CD14-positive monocyte (primary cell): Measurements from ENCODE around the gene PALM. TPM values are rescaled to one million over a fixed set of nuclear protein-coding genes. Genes with fewer than 3 reads are reported as not detected.

Experiments used
- DNase-seq, 3 donors: peaks; one replicate each; pipeline ENCODE4 v3.0.0-alpha.2; 2011 to 2022
- H2AFZ ChIP-seq: 2 replicates; pipeline ENCODE4 v1.6.0; 2012; ENCODE audit warnings: mild to moderate bottlenecking, low read depth, low read length, inconsistent platforms; ENCODE audit not compliant: insufficient read depth, poor library complexity, severe bottlenecking
- H3K27ac ChIP-seq, 2 donors: 1 replicate in 1 of 2; 2 replicates in 1 of 2; pipeline ENCODE4 v1.5.1; 2012 to 2013; ENCODE audit warnings: low read length in 2 of 2, control low read depth in 1 of 2, inconsistent platforms in 1 of 2, low read depth in 1 of 2, mild to moderate bottlenecking in 1 of 2
- H3K27me3 ChIP-seq, 2 donors: one replicate each; pipeline versions ENCODE4 v1.6.0 to v1.6.1; 2011 to 2013; ENCODE audit warnings: low read length in 2 of 2; ENCODE audit not compliant: control insufficient read depth in 2 of 2, insufficient read depth in 2 of 2
- H3K36me3 ChIP-seq, 2 donors: replicated peaks in 1 of 2; 1 replicate in 1 of 2; 2 replicates in 1 of 2; pipeline versions ENCODE4 v1.5.1 to v1.6.1; 2012 to 2013; ENCODE audit warnings: low read length in 2 of 2, control low read depth in 1 of 2, inconsistent platforms in 1 of 2, mild to moderate bottlenecking in 1 of 2; ENCODE audit not compliant: insufficient read depth in 2 of 2, control insufficient read depth in 1 of 2
- H3K4me1 ChIP-seq, 2 donors: 1 replicate in 1 of 2; 2 replicates in 1 of 2; pipeline versions ENCODE4 v1.5.1 to v1.6.1; 2012 to 2013; ENCODE audit warnings: low read length in 2 of 2, control low read depth in 1 of 2, inconsistent platforms in 1 of 2, mild to moderate bottlenecking in 1 of 2, moderate library complexity in 1 of 2; ENCODE audit not compliant: insufficient read depth in 2 of 2, control insufficient read depth in 1 of 2
- H3K4me2 ChIP-seq: replicated peaks from 2 replicates; pipeline ENCODE3; 2012; ENCODE audit warnings: low read length, moderate library complexity, mild to moderate bottlenecking; ENCODE audit not compliant: poor library complexity, severe bottlenecking; ENCODE audit errors: extremely low read depth
- H3K4me3 ChIP-seq, 3 experiments: fragments of 200-600 bp in 1 of 3; sonication (generic) in 1 of 3; replicated peaks in 1 of 3; 1 replicate in 2 of 3; 2 replicates in 1 of 3; pipeline ENCODE4 v1.5.1; 2011 to 2013; ENCODE audit warnings: low read length in 3 of 3, mild to moderate bottlenecking in 3 of 3, control low read depth in 2 of 3, low read depth in 2 of 3, inconsistent platforms in 1 of 3, moderate library complexity in 1 of 3
- H3K79me2 ChIP-seq: 2 replicates; pipeline ENCODE4 v1.6.0; 2012; ENCODE audit warnings: mild to moderate bottlenecking, control low read depth, inconsistent platforms, low read length, moderate library complexity; ENCODE audit not compliant: insufficient read depth
- H3K9ac ChIP-seq: 2 replicates; pipeline ENCODE4 v1.6.0; 2017; ENCODE audit warnings: low read length, mild to moderate bottlenecking; ENCODE audit not compliant: insufficient read depth, poor library complexity, severe bottlenecking
- H3K9me3 ChIP-seq, 2 donors: replicated peaks in 1 of 2; 1 replicate in 1 of 2; 2 replicates in 1 of 2; pipeline versions ENCODE4 v1.5.1 to v1.6.1; 2012 to 2013; ENCODE audit warnings: low read length in 2 of 2, control low read depth in 1 of 2; ENCODE audit not compliant: control insufficient read depth in 1 of 2, insufficient read depth in 1 of 2
- H4K20me1 ChIP-seq: 2 replicates; pipeline ENCODE4 v1.6.0; 2012; ENCODE audit warnings: mild to moderate bottlenecking, low read length, control low read depth, moderate library complexity; ENCODE audit not compliant: insufficient read depth
- H3K27ac Mint-ChIP-seq, 7 donors: one replicate each; pipeline ENCODE4 v1.8.0; 2020; ENCODE audit warnings: mild to moderate bottlenecking in 7 of 7, mixed read lengths in 7 of 7, moderate library complexity in 6 of 7, inconsistent platforms in 2 of 7
- H3K27me3 Mint-ChIP-seq, 3 donors: one replicate each; pipeline ENCODE4 v1.8.0; 2021 to 2022; ENCODE audit warnings: low read depth in 3 of 3, mild to moderate bottlenecking in 3 of 3, mixed read lengths in 3 of 3, moderate library complexity in 3 of 3, inconsistent platforms in 1 of 3
- H3K36me3 Mint-ChIP-seq, 2 donors: one replicate each; pipeline ENCODE4 v1.8.0; 2020; ENCODE audit warnings: mixed read lengths in 2 of 2, inconsistent platforms in 1 of 2, mild to moderate bottlenecking in 1 of 2
- H3K4me1 Mint-ChIP-seq: one replicate; pipeline ENCODE4 v1.8.0; 2020; ENCODE audit warnings: mild to moderate bottlenecking, mixed read lengths
- H3K4me3 Mint-ChIP-seq, 2 donors: one replicate each; pipeline ENCODE4 v1.8.0; 2020; ENCODE audit warnings: mild to moderate bottlenecking in 2 of 2, mixed read lengths in 2 of 2, moderate library complexity in 1 of 2
- H3K9me3 Mint-ChIP-seq, 7 donors: one replicate each; pipeline ENCODE4 v1.8.0; 2020 to 2022; ENCODE audit warnings: mixed read lengths in 7 of 7, mild to moderate bottlenecking in 6 of 7, moderate library complexity in 6 of 7, inconsistent platforms in 2 of 7
- CTCF ChIP-seq: fragments of 200-600 bp; IDR thresholded peaks from one replicate; pipeline ENCODE4 v1.8.0; 2022; ENCODE audit warnings: antibody characterized with exemption, mild to moderate bottlenecking
- WGBS: methylation state at CpG from one replicate; pipeline ENCODE4 v1.1.5; 2013; ENCODE audit warnings: missing lambda C conversion rate; ENCODE audit not compliant: insufficient coverage; 5-methylcytosine and 5-hydroxymethylcytosine counted together
- intact Hi-C, 2 donors: fragments of 100-400 bp; cut with micrococcal nuclease; formaldehyde crosslinking; loops; one replicate each; pipeline versions ENCODE4 v1.15.0 to v1.15.1; 2023
- polyA plus RNA-seq, 3 donors: library from polyadenylated mRNA; depleted of rRNA in 1 of 3; unstranded in 2 of 3; stranded (reverse) in 1 of 3; fragments of 300-500 nt in 2 of 3; fragments of >200 nt in 1 of 3; fragmentation: Illumina TruSeq in 2 of 3; gene quantifications; 1 replicate in 2 of 3; 2 replicates in 1 of 3; pipeline ENCODE4 v1.2.3, GENCODE V29; 2012 to 2021

PALM gene
- polyA plus RNA-seq, 3 donors, result 0.23 TPM; not detected in 2

- Histone ChIP-seq H3K4me1 (no peaks in the 10 kb centered on the region), H3K4me3 (no peak overlapping the region), H2AFZ (no peak overlapping the region), H4K20me1 (no peaks in the 10 kb centered on the region), H3K4me2 (no peak overlapping the region), H3K36me3 (no peaks in the 10 kb centered on the region), H3K9me3 (no peaks in the 10 kb centered on the region), H3K9ac (no peak overlapping the region), H3K79me2 (no peaks in the 10 kb centered on the region), H3K27ac (no peak overlapping the region), H3K27me3 (no peaks in the 10 kb centered on the region)
- H3K36me3 Mint-ChIP-seq, result no peaks in the 10 kb centered on the region
- H3K27me3 Mint-ChIP-seq, result peaks cover 0 to 1% (median 0%) of the 10 kb centered on the region in 3 donors
- no peak for TF ChIP-seq CTCF
- no peak overlapping the region for H3K4me3 Mint-ChIP-seq
- peaks cover 0 to 6% (median 0%) of the 10 kb centered on the region in 7 donors for H3K9me3 Mint-ChIP-seq
- DNase-seq, result no peak
- H3K27ac Mint-ChIP-seq, result no peak overlapping the region
- intact Hi-C loops, result no loop called here
- H3K4me1 Mint-ChIP-seq, result peaks cover 3% of the 10 kb centered on the region
- 96% methylated on average over 4 of the region's 15 CpGs for WGBS
Measured at GRCh38 chr19:688214-688613, 20.5 kb upstream of the PALM start.

GRCh38 chr19:688992-689391 is 19.7 kb upstream of the PALM start:
- no peak overlapping the region for H3K4me3 Mint-ChIP-seq

More at GRCh38 chr19:688992-689391, 19.7 kb upstream of the PALM start:
- Histone ChIP-seq H3K9me3 (no peaks in the 10 kb centered on the region), H3K4me3 (no peak overlapping the region), H3K27me3 (no peaks in the 10 kb centered on the region), H3K79me2 (no peaks in the 10 kb centered on the region), H4K20me1 (no peaks in the 10 kb centered on the region), H3K36me3 (no peaks in the 10 kb centered on the region), H3K9ac (no peak overlapping the region), H3K27ac (no peak overlapping the region), H2AFZ (no peak overlapping the region), H3K4me2 (no peak overlapping the region), H3K4me1 (no peaks in the 10 kb centered on the region)
- Mint-ChIP-seq H3K27me3 (peaks cover 0 to 2% (median 1%) of the 10 kb centered on the region in 3 donors), H3K36me3 (no peaks in the 10 kb centered on the region), H3K9me3 (peaks cover 0 to 6% (median 0%) of the 10 kb centered on the region in 7 donors), H3K27ac (no peak overlapping the region), H3K4me1 (peaks cover 3% of the 10 kb centered on the region)
- intact Hi-C loops, result no loop called here
- no peak for TF ChIP-seq CTCF
- DNase-seq, result no peak
- 86% methylated on average over 17 of the region's 17 CpGs for WGBS
